Inflammatory macrophage treated with lipopolysaccharide for 4 hours (primary cell): Measurements from ENCODE around the gene VSIG10L.

ENCODE experiments used
- DNase-seq: peaks from one replicate; pipeline ENCODE4 v3.0.0-alpha.2; 2020

Gene VSIG10L

GRCh38 chr19:51341976-51342580, at the start of gene VSIG10L:
Gene VSIG10L (minus strand): TSS chr19:51342139. CDS start chr19:51342124, 15 bp downstream.
- DNase-seq, result peak; percentile 8

GRCh38 chr19:51391073-51391611, 49.2 kb upstream of the VSIG10L start:
- DNase-seq, result no peak

- DNase-seq, result no peak
These were observed 47.2 kb upstream of the VSIG10L start for GRCh38 chr19:51389143-51389542.

GRCh38 chr19:51387924-51388389, 46.0 kb upstream of the VSIG10L start, which contains the start of gene LIM2:
Gene LIM2 (minus strand): TSS chr19:51387974. CDS start chr19:51387443, 531 bp downstream.
- DNase-seq, result no peak

- no peak for DNase-seq
These were observed 45.1 kb upstream of the VSIG10L start for GRCh38 chr19:51386882-51387520.

GRCh38 chr19:51382004-51382403, 40.1 kb upstream of the VSIG10L start:
- no peak for DNase-seq

GRCh38 chr19:51380379-51380778, 38.4 kb upstream of the VSIG10L start:
- no peak for DNase-seq

- DNase-seq, result no peak
These were observed 35.5 kb upstream of the VSIG10L start for GRCh38 chr19:51377422-51377821.

- DNase-seq, result peak; percentile 20
These were observed 33.7 kb upstream of the VSIG10L start for GRCh38 chr19:51375504-51376221.

- DNase-seq, result no peak
These were observed 30.9 kb upstream of the VSIG10L start, which contains the start of gene NKG7 for GRCh38 chr19:51372649-51373504. Gene NKG7 (minus strand): TSS chr19:51372654. CDS start chr19:51372535, 119 bp downstream.

GRCh38 chr19:51372021-51372648, 30.2 kb upstream of the VSIG10L start:
- DNase-seq, result no peak

- DNase-seq, result no peak
These were observed 29.3 kb upstream of the VSIG10L start for GRCh38 chr19:51371186-51371690.

- DNase-seq, result no peak
These were observed 28.3 kb upstream of the VSIG10L start for GRCh38 chr19:51370230-51370629.

- DNase-seq, result no peak
These were observed 26.7 kb upstream of the VSIG10L start, which contains the start of gene CLDND2 for GRCh38 chr19:51368366-51369282. Gene CLDND2 (minus strand): TSS chr19:51369003. CDS start chr19:51368577, 426 bp downstream.

- peak; percentile 97 for DNase-seq
These were observed 25.8 kb upstream of the VSIG10L start for GRCh38 chr19:51367565-51368365.

- DNase-seq, result no peak
These were observed 25.3 kb upstream of the VSIG10L start for GRCh38 chr19:51367255-51367564.

GRCh38 chr19:51366389-51367254, 24.7 kb upstream of the VSIG10L start:
- DNase-seq, result peak; percentile 98

- no peak for DNase-seq
These were observed 24.0 kb upstream of the VSIG10L start, which contains the start of gene ETFB for GRCh38 chr19:51365965-51366388. Gene ETFB (minus strand): TSS chr19:51366388. CDS start chr19:51366326, 62 bp downstream.
